ENCODE measurements around the gene ZRANB3.

GRCh38 chr2:135164431-135164830 is 366.6 kb downstream of the ZRANB3 start:
- TF ChIP-seq TSHZ2 (CRISPR knock-in tag; IDR thresholded peaks at IDR 0.05) (no peak), ZNF565 (CRISPR knock-in tag; conservative IDR thresholded peaks at IDR 0.05; ENCODE audit: low read depth) (no peak), GLIS3 (CRISPR knock-in tag; IDR thresholded peaks at IDR 0.05) (no peak), ARNTL (CRISPR knock-in tag; IDR thresholded peaks at IDR 0.05; ENCODE audit: borderline replicate concordance, low read depth) (no peak), TOX (CRISPR knock-in tag; IDR thresholded peaks at IDR 0.05; ENCODE audit: borderline replicate concordance) (no peak), POU6F1 (CRISPR knock-in tag; IDR thresholded peaks at IDR 0.05; ENCODE audit: borderline replicate concordance, low read depth) (no peak), TCF4 (CRISPR knock-in tag; IDR thresholded peaks at IDR 0.05; ENCODE audit: borderline replicate concordance) (no peak), PPARA (CRISPR knock-in tag; IDR thresholded peaks at IDR 0.05; ENCODE audit: borderline replicate concordance) (no peak), ZNF8 (CRISPR knock-in tag; IDR thresholded peaks at IDR 0.05) (no peak), BACH2 (CRISPR knock-in tag; IDR thresholded peaks at IDR 0.05; ENCODE audit: borderline replicate concordance) (no peak)

Measured in SK-N-SH treated with all-trans-retinoic acid at 6 μM for 48 hours (cell line).